ENCODE data around the gene GORASP1.

Gene GORASP1

GRCh38 chr3:39102504-39103323, 4.7 kb downstream of the GORASP1 start:
- no peak for DNase-seq (ENCODE audit: low spot score)

- DNase-seq (ENCODE audit: low spot score), result peak; percentile 94
These were observed 6.3 kb downstream of the GORASP1 start for GRCh38 chr3:39101022-39101689.

GRCh38 chr3:39100500-39100886, 6.9 kb downstream of the GORASP1 start:
- DNase-seq (ENCODE audit: low spot score), result no peak

- no peak for DNase-seq (ENCODE audit: low spot score)
These were observed 7.5 kb downstream of the GORASP1 start for GRCh38 chr3:39099738-39100499.

- no peak for DNase-seq (ENCODE audit: low spot score)
These were observed 8.2 kb downstream of the GORASP1 start for GRCh38 chr3:39099242-39099641.

GRCh38 chr3:39098473-39099000, 8.9 kb downstream of the GORASP1 start:
- DNase-seq (ENCODE audit: low spot score), result no peak

GRCh38 chr3:39097716-39098472, 9.5 kb downstream of the GORASP1 start:
- no peak for DNase-seq (ENCODE audit: low spot score)

GRCh38 chr3:39096775-39097174, 10.7 kb downstream of the GORASP1 start:
- no peak for DNase-seq (ENCODE audit: low spot score)

- no peak for DNase-seq (ENCODE audit: low spot score)
These were observed 11.6 kb downstream of the GORASP1 start for GRCh38 chr3:39095778-39096177.

GRCh38 chr3:39094851-39095677, 12.4 kb downstream of the GORASP1 start:
- no peak for DNase-seq (ENCODE audit: low spot score)

GRCh38 chr3:39090922-39091321, 16.5 kb downstream of the GORASP1 start:
- no peak for DNase-seq (ENCODE audit: low spot score)

- DNase-seq (ENCODE audit: low spot score), result no peak
These were observed 18.5 kb downstream of the GORASP1 start for GRCh38 chr3:39088889-39089288.

GRCh38 chr3:39088456-39088855, 19.0 kb downstream of the GORASP1 start:
- DNase-seq (ENCODE audit: low spot score), result no peak

- no peak for DNase-seq (ENCODE audit: low spot score)
These were observed 21.3 kb downstream of the GORASP1 start for GRCh38 chr3:39086144-39086543.

GRCh38 chr3:39082666-39083313, 24.6 kb downstream of the GORASP1 start:
- no peak for DNase-seq (ENCODE audit: low spot score)

GRCh38 chr3:39080026-39080425, 27.4 kb downstream of the GORASP1 start:
- DNase-seq (ENCODE audit: low spot score), result no peak

GRCh38 chr3:39079530-39079929, 27.9 kb downstream of the GORASP1 start:
- no peak for DNase-seq (ENCODE audit: low spot score)

- no peak for DNase-seq (ENCODE audit: low spot score)
These were observed 31.5 kb downstream of the GORASP1 start for GRCh38 chr3:39075910-39076309.

- DNase-seq (ENCODE audit: low spot score), result no peak
These were observed 38.9 kb downstream of the GORASP1 start for GRCh38 chr3:39068556-39068955.

- DNase-seq (ENCODE audit: low spot score), result no peak
These were observed 40.1 kb downstream of the GORASP1 start for GRCh38 chr3:39067286-39067685.
